Measurements from ENCODE around the gene STRBP. TPM values are rescaled to one million over a fixed set of nuclear protein-coding genes. Genes with fewer than 3 reads are reported as not detected.
"Not testable (repeated sequence)": the region's sequence is repeated elsewhere in the genome, so short reads cannot be mapped to it uniquely, and the experiment has no call there.

Gene STRBP
- total and polyA plus RNA-seq, 2 of the 4 experiments (the other 2 are of a cell fraction), result 2.1 to 2.5 TPM

DNA sequence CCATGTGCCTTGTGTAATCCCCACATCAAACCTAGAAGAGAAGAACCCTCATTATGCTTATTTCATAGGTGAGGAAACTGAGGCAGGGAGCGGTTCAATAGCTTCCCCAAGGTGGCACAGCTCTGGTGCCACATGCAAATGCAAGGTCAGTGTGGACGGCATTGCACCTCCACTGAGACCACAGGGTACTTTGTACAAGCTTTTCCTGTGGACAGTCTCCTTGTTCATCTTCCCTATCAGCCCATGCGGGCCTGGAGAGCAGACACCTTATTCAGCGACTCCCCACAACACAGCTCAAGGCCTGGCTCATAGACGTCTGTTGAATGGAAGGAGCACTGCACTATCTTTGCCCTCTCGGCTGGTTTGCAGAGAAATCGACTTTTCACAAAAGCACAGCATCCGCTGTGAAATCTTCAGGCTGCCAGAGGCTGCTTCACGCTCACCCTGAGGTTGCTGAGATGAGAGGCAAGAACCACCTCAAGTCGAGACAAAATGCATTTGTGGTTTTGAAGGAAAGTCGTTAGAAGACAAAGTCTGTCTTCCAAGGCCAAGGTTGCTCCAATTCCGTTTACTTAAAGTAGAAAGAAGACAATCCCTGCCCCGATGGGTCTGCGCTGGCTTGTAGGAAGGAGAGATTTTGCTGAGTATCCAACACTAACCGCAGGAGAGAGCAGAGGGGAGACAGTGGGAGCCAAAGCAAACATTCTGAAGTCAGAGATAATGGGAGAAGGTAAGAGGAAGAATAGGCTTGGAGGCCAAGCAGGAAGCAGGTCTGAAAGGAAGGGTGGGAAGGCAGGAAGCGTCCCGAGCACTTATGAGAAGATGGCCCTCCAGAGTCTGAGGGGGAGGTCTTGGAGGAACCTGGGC, 34.2 kb upstream of the STRBP start:
- Histone ChIP-seq H3K36me3 (ENCODE audit: control insufficient read depth, insufficient read depth, low read length) (no peaks in the 10 kb centered on the region), H3K27me3 (ENCODE audit: control insufficient read depth, insufficient read depth, low read length) (peaks cover 42% of the 10 kb centered on the region), H3K79me1 (ENCODE audit: low read depth in 1 of 2, low read length in 2 of 2) (no peaks in the 10 kb centered on the region), H3K14ac (replicated peaks; ENCODE audit: low read depth, low read length) (no peak overlapping the region), H2AK5ac (ENCODE audit: low read depth, low read length) (no peak overlapping the region), H2BK20ac (ENCODE audit: low read depth, low read length) (no peak overlapping the region), H3K18ac (ENCODE audit: low read depth, low read length) (no peak overlapping the region), H2BK5ac (ENCODE audit: low read depth, low read length, poor library complexity, severe bottlenecking) (no peak overlapping the region), H2BK15ac (ENCODE audit: low read depth, low read length) (no peak overlapping the region), H4K91ac (ENCODE audit: insufficient read depth, low read depth, low read length) (no peak overlapping the region), H2BK120ac (ENCODE audit: low read depth, low read length) (no peak overlapping the region), H3K23ac (ENCODE audit: low read depth, low read length) (no peak overlapping the region), H4K5ac (ENCODE audit: low read depth, low read length) (no peak overlapping the region), H3K9me3 (ENCODE audit: control insufficient read depth, insufficient read depth, low read length) (no peaks in the 10 kb centered on the region), H3K4me3 (ENCODE audit: insufficient read depth, low read depth, low read length) (no peak overlapping the region), H4K20me1 (ENCODE audit: insufficient read depth, low read length) (no peaks in the 10 kb centered on the region), H3K4me2 (ENCODE audit: low read depth, low read length) (no peak overlapping the region), H4K8ac (ENCODE audit: low read depth in 2 of 2, low read length in 2 of 2) (no peak overlapping the region), H3K27ac (ENCODE audit: insufficient read depth, low read length) (no peak overlapping the region), H3K4ac (ENCODE audit: low read depth, low read length) (no peak overlapping the region), H3K9ac (ENCODE audit: low read depth, low read length) (no peak overlapping the region), H2AK9ac (replicated peaks; ENCODE audit: low read depth, low read length, poor library complexity) (no peak overlapping the region), H3K9me1 (ENCODE audit: insufficient read depth, low read length) (no peaks in the 10 kb centered on the region), H3K56ac (ENCODE audit: extremely low read depth, insufficient read depth, low read length) (no peak overlapping the region), H2AFZ (replicated peaks; ENCODE audit: low read length, poor library complexity) (no peak overlapping the region), H3K4me1 (ENCODE audit: control insufficient read depth, insufficient read depth, low read length) (no peaks in the 10 kb centered on the region)
- dilution Hi-C loops (cut with HindIII; ENCODE audit: low sequenced_read_pairs, unreplicated experiment) (no loop called here), intact Hi-C loops (cut with micrococcal nuclease) (no loop called here), in situ Hi-C loops (cut with MboI; ENCODE audit: low sequenced_read_pairs) (no loop called here)
- 89% methylated on average over 4 of the region's 17 CpGs; no CpG with 5 or more reads in 1 of the 2 experiments for WGBS, 2 experiments (ENCODE audit: extremely low coverage in 2 of 2, insufficient read length in 1 of 2)
- no TSS peak for BruUV-seq (replicated peaks)
- ChIA-PET POLR2A (ENCODE audit: unreplicated experiment) (no interaction called here), CTCF (no interaction called here)
- ATAC-seq (ENCODE audit: low read depth) (no peak), DNase-seq (no peak)
- TF ChIP-seq MAZ (IDR thresholded peaks at IDR 0.05; ENCODE audit: borderline replicate concordance, low read depth, low read length), result no peak
- no peak for TF ChIP-seq MXI1 (IDR thresholded peaks at IDR 0.05; ENCODE audit: borderline replicate concordance, low read depth, low read length)
- TF ChIP-seq SMC3 (IDR thresholded peaks at IDR 0.05; ENCODE audit: low read depth, low read length), result no peak

DNA sequence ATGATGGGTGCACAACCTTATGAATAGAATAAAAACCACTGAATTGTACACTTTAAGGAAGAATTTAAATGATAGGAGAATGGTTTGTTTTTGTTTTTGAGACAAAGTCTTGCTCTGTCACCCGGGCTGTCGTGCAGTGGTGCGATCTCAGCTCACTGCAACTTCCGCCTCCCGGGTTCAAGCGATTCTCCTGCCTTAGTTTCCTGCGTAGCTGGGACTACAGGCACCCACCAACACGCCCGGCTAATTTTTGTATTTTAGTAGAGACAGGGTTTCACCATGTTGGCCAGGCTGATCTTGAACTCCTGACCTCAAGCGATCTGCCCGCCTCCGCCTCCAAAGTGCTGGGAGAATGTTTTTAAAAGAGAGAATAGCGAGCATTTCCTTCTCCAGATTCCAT, 33.5 kb upstream of the STRBP start:
- H3K56ac ChIP-seq (ENCODE audit: extremely low read depth, insufficient read depth, low read length); H4K5ac ChIP-seq (ENCODE audit: low read depth, low read length); H3K4me1 ChIP-seq (ENCODE audit: control insufficient read depth, insufficient read depth, low read length); H2AK5ac ChIP-seq (ENCODE audit: low read depth, low read length); H2BK20ac ChIP-seq (ENCODE audit: low read depth, low read length); H4K91ac ChIP-seq (ENCODE audit: insufficient read depth, low read depth, low read length); ATAC-seq (ENCODE audit: low read depth); in situ Hi-C loops (cut with MboI; ENCODE audit: low sequenced_read_pairs); H3K9me1 ChIP-seq (ENCODE audit: insufficient read depth, low read length); H3K18ac ChIP-seq (ENCODE audit: low read depth, low read length); H2BK15ac ChIP-seq (ENCODE audit: low read depth, low read length); H3K36me3 ChIP-seq (ENCODE audit: control insufficient read depth, insufficient read depth, low read length); H3K9ac ChIP-seq (ENCODE audit: low read depth, low read length); DNase-seq; POLR2A ChIA-PET (ENCODE audit: unreplicated experiment); H2AK9ac ChIP-seq (replicated peaks; ENCODE audit: low read depth, low read length, poor library complexity); H2BK120ac ChIP-seq (ENCODE audit: low read depth, low read length); H2AFZ ChIP-seq (replicated peaks; ENCODE audit: low read length, poor library complexity); intact Hi-C loops (cut with micrococcal nuclease); dilution Hi-C loops (cut with HindIII; ENCODE audit: low sequenced_read_pairs, unreplicated experiment); H2BK5ac ChIP-seq (ENCODE audit: low read depth, low read length, poor library complexity, severe bottlenecking); BruUV-seq (replicated peaks); CTCF ChIA-PET; H3K4me3 ChIP-seq (ENCODE audit: insufficient read depth, low read depth, low read length); H3K4me2 ChIP-seq (ENCODE audit: low read depth, low read length); H3K23ac ChIP-seq (ENCODE audit: low read depth, low read length); H3K4ac ChIP-seq (ENCODE audit: low read depth, low read length); H4K20me1 ChIP-seq (ENCODE audit: insufficient read depth, low read length); H4K8ac ChIP-seq (ENCODE audit: low read depth in 2 of 2, low read length in 2 of 2); H3K14ac ChIP-seq (replicated peaks; ENCODE audit: low read depth, low read length); H3K79me1 ChIP-seq (ENCODE audit: low read depth in 1 of 2, low read length in 2 of 2); H3K27ac ChIP-seq (ENCODE audit: insufficient read depth, low read length); H3K9me3 ChIP-seq (ENCODE audit: control insufficient read depth, insufficient read depth, low read length): not testable (repeated sequence)
- no CpG with 5 or more reads among the region's 13 CpGs for WGBS, 2 experiments (ENCODE audit: extremely low coverage in 2 of 2, insufficient read length in 1 of 2)
- H3K27me3 ChIP-seq (ENCODE audit: control insufficient read depth, insufficient read depth, low read length), result peaks cover 39% of the 10 kb centered on the region

Measured in IMR-90 (cell line).